ENCODE measurements around the gene NCKAP1. TPM values are rescaled to one million over a fixed set of nuclear protein-coding genes. Genes with fewer than 3 reads are reported as not detected.
A peak's percentile ranks its signal among the peaks of the same experiment; 100 is the strongest.

NCKAP1 gene
- total RNA-seq, 1 experiment from 2014 or later = 112 TPM

GRCh38 chr2:182999348-183000028 lies 38.8 kb downstream of the NCKAP1 start:
- no peaks in the 10 kb centered on the region for H3K23me2 ChIP-seq (ENCODE audit: insufficient read length, low read depth, low read length, poor library complexity, severe bottlenecking)
- no peaks in the 10 kb centered on the region for H3K79me2 ChIP-seq (ENCODE audit: insufficient read depth, low read length)

More at GRCh38 chr2:182999348-183000028, 38.8 kb downstream of the NCKAP1 start:
- Histone ChIP-seq H3K9ac (ENCODE audit: extremely low read depth, insufficient read length, low read length) (no peak overlapping the region), H2BK120ac (ENCODE audit: low read depth, low read length, poor library complexity, severe bottlenecking) (no peak overlapping the region), H3K14ac (ENCODE audit: insufficient read depth, low read length) (no peak overlapping the region), H2AK5ac (ENCODE audit: insufficient read length, low read length) (no peak overlapping the region), H2AFZ (ENCODE audit: low read length) (no peak overlapping the region), H4K8ac (replicated peaks; ENCODE audit: insufficient read length, low read depth, low read length) (no peak overlapping the region), H3K27me3 (ENCODE audit: insufficient read depth, low read length) (no peaks in the 10 kb centered on the region), H3K4ac (ENCODE audit: low read depth, low read length) (no peak overlapping the region), H2BK20ac (ENCODE audit: low read depth, low read length, poor library complexity, severe bottlenecking) (no peak overlapping the region), H3K23ac (ENCODE audit: insufficient read length, low read depth, low read length) (no peak overlapping the region), H4K91ac (ENCODE audit: insufficient read length, low read depth, low read length) (no peak overlapping the region), H3K9me3 (ENCODE audit: control insufficient read depth, low read depth, low read length) (no peaks in the 10 kb centered on the region), H3K4me2 (ENCODE audit: insufficient read depth, insufficient read length, low read length) (no peak overlapping the region), H4K20me1 (ENCODE audit: control insufficient read depth, insufficient read depth, insufficient read length) (no peaks in the 10 kb centered on the region), H4K5ac (ENCODE audit: insufficient read length, low read depth, low read length) (no peak overlapping the region), H3K56ac (ENCODE audit: insufficient read length, low read depth, low read length) (no peak overlapping the region), H2BK15ac (ENCODE audit: low read depth, low read length) (no peak overlapping the region), H3K4me1 (ENCODE audit: insufficient read depth, low read length) (no peaks in the 10 kb centered on the region), H3T11ph (ENCODE audit: low read length) (no peak overlapping the region), H3K79me1 (ENCODE audit: insufficient read depth, low read depth, low read length, poor library complexity, severe bottlenecking) (no peaks in the 10 kb centered on the region), H3K18ac (ENCODE audit: insufficient read length, low read depth, low read length) (no peak overlapping the region), H2BK12ac (ENCODE audit: insufficient read length, low read depth, low read length) (no peak overlapping the region), H3K27ac (ENCODE audit: insufficient read length, low read depth, low read length) (no peak overlapping the region), H2BK5ac (ENCODE audit: insufficient read length, low read length) (no peak overlapping the region)
- H3K4me3 Mint-ChIP-seq = no peak overlapping the region
- H3K27ac Mint-ChIP-seq = peak overlapping the region in 1 of 3 experiments; percentile 46; a peak in 2 of 7 replicates
- H3K4me1 Mint-ChIP-seq = peaks cover 13 to 15% of the 10 kb centered on the region in 2 experiments
- H3K9me3 Mint-ChIP-seq = no peaks in the 10 kb centered on the region
- no peak for DNase-seq
- WGBS (ENCODE audit: extremely low coverage, insufficient read length, low lambda C conversion rate) = no CpG with 5 or more reads among the region's 3 CpGs
- TF ChIP-seq CTCF (conservative IDR thresholded peaks at IDR 0.05) = no peak
- peaks cover 28 to 61% (median 50%) of the 10 kb centered on the region in 3 experiments for H3K36me3 Mint-ChIP-seq (ENCODE audit: insufficient read depth in 1 of 3, low read depth in 3 of 3)
- no peaks in the 10 kb centered on the region for H3K27me3 Mint-ChIP-seq (ENCODE audit: low read depth)

Data from H9 (cell line).